Activated naive CD4-positive, alpha-beta T cell treated with anti-CD3 and anti-CD28 coated beads, Interleukin-2, amount 50 U/mL, for 24 hours (primary cell): Measurements from ENCODE around the gene NHSL1.

Experiments used
- H3K27ac Mint-ChIP-seq: one replicate; pipeline ENCODE4 v1.8.0; 2021; ENCODE audit warnings: mild to moderate bottlenecking, mixed read lengths
- H3K27me3 Mint-ChIP-seq: one replicate; pipeline ENCODE4 v1.8.0; 2021; ENCODE audit warnings: mixed read lengths
- H3K36me3 Mint-ChIP-seq: one replicate; pipeline ENCODE4 v1.8.0; 2021; ENCODE audit warnings: mixed read lengths
- H3K4me1 Mint-ChIP-seq: one replicate; pipeline ENCODE4 v1.8.0; 2021; ENCODE audit warnings: mixed read lengths
- H3K4me3 Mint-ChIP-seq: one replicate; pipeline ENCODE4 v1.8.0; 2021; ENCODE audit warnings: mild to moderate bottlenecking, mixed read lengths
- H3K9me3 Mint-ChIP-seq: one replicate; pipeline ENCODE4 v1.8.0; 2021; ENCODE audit warnings: mixed read lengths

The NHSL1 gene

DNA sequence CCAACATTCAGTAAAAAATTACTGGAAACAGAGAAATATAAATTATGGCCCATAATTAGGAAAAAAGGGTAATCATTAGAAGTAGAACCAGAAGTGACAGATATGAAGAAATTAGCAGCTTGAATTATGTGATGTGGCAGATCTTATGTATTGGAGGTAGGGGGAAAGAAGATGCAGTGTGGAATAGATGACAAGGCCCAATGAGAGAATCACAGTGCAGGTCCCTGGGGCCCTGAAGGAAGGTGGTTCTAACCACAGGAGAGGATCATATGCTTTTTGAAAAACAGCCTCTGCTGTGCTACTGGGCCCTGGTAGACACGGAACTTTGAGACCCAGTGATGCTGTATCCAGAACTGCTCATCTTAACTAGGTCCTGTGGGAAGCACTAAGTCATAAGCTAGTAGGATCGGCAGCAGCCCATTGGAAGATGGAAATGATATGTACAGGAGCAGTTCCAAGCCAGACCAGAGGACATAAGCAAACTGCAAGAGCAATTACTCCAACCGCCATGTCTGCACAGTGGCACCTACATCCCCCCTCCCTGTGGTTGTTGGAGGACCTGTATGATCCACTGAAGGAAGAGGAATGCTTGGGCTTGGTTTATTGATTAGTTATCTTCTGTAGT is 81.1 kb downstream of the NHSL1 start:
- Mint-ChIP-seq H3K4me1 (peaks cover 4% of the 10 kb centered on the region), H3K27ac (no peak overlapping the region), H3K4me3 (no peak overlapping the region), H3K27me3 (no peaks in the 10 kb centered on the region), H3K36me3 (peaks cover 31% of the 10 kb centered on the region), H3K9me3 (peaks cover 5% of the 10 kb centered on the region)

GRCh38 chr6:138417493-138418117 is 81.7 kb downstream of the NHSL1 start:
- H3K4me1 Mint-ChIP-seq = no peaks in the 10 kb centered on the region
- H3K4me3 Mint-ChIP-seq = no peak overlapping the region
- H3K9me3 Mint-ChIP-seq = peaks cover 5% of the 10 kb centered on the region
- H3K27me3 Mint-ChIP-seq = no peaks in the 10 kb centered on the region
- peaks cover 31% of the 10 kb centered on the region for H3K36me3 Mint-ChIP-seq
- H3K27ac Mint-ChIP-seq = peak overlapping the region; percentile 1

DNA sequence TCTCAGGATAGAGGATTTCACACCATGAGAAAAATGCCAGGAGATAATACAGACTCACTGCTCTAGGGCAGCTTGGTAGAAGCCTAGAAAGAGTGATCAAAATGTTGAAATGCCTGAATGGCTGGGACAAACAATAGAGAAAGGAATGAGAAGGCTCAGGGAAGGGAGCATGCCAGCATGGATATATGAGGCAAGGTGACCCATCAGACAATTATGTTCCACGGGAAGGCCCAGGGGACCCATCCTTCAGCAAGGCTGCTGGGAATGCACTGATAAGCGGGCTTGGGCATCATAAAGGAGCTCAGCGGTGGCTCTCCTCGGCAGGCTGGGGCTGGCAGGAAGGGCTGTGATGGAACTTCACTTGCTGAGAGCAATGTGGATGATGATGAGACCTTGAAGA is 83.1 kb downstream of the NHSL1 start:
- peaks cover 5% of the 10 kb centered on the region for H3K9me3 Mint-ChIP-seq
- H3K4me3 Mint-ChIP-seq = no peak overlapping the region
- H3K27me3 Mint-ChIP-seq = no peaks in the 10 kb centered on the region
- H3K36me3 Mint-ChIP-seq = peaks cover 35% of the 10 kb centered on the region
- H3K4me1 Mint-ChIP-seq = peaks cover 3% of the 10 kb centered on the region
- H3K27ac Mint-ChIP-seq = no peak overlapping the region

DNA sequence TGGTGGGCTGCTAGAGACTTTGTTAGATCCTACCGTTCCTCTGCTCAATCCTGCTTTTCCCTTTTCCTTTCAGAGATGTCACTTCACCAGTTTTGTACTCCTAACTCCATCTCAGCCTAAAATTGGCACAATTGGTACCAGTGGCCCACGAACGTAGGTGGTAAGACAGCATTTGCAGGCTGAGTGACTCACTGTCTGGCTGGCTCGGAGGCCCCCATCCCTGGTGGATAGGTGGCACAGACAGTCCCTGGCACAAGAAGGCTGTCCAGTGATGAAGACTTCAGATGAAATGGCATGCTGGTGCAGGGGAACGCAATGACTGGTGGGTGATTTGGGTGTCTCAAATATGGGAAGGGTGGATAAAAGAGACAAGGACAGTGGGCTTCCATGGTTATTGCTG is 84.2 kb downstream of the NHSL1 start:
- no peaks in the 10 kb centered on the region for H3K27me3 Mint-ChIP-seq
- H3K27ac Mint-ChIP-seq = peak overlapping the region; percentile 65
- peaks cover 37% of the 10 kb centered on the region for H3K36me3 Mint-ChIP-seq
- H3K4me3 Mint-ChIP-seq = no peak overlapping the region
- peaks cover 5% of the 10 kb centered on the region for H3K9me3 Mint-ChIP-seq
- H3K4me1 Mint-ChIP-seq = peaks cover 6% of the 10 kb centered on the region

DNA sequence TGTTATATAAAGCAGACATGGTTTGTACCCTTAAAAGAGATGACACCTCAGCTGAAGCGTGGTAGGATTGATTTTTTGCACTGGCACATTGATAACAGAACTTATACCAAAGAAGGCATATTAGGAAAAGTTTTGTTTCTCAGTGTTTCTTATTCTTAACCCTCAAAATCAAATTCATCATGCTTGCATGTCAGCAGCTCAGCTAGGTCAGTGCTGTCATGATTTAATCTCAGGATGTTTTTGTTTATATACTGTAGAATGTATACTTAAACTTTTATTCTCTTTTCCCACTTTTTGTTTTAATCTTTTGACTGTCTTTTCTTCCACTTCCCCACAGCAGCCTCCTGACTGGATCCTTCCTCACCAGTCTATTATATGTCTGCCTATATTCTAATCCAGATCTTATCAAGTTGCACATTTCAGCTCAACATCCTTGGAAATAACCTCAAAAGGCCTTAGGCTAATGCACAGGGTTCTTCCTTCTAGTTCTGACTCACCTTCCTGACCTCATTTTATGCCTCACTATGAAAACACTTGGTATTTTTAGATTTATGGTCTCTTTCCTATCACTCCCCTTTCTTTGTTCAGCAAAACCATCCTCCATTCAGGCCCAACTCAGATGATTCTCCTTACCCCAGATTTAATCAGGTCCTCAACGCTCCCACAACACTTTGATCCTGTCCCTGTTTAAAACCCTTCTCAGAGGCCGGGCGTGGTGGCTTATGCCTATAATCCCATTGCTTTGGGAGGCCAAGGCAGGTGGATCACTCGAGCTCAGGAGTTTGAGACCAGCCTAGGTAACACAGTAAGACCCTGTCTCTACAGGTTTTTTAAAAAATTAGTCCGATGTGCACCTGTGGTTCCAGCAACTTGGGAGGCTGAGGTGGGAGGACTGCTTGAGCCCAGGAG is 88.1 kb downstream of the NHSL1 start:
- Mint-ChIP-seq H3K27ac (peak overlapping the region; percentile 52), H3K4me1 (peaks cover 24% of the 10 kb centered on the region), H3K27me3 (no peaks in the 10 kb centered on the region), H3K9me3 (no peaks in the 10 kb centered on the region), H3K36me3 (peaks cover 26% of the 10 kb centered on the region), H3K4me3 (no peak overlapping the region)

GRCh38 chr6:138410048-138410735 is 89.1 kb downstream of the NHSL1 start:
- Mint-ChIP-seq H3K27ac (no peak overlapping the region), H3K9me3 (no peaks in the 10 kb centered on the region), H3K4me3 (no peak overlapping the region), H3K36me3 (peaks cover 23% of the 10 kb centered on the region), H3K27me3 (no peaks in the 10 kb centered on the region), H3K4me1 (peaks cover 34% of the 10 kb centered on the region)

DNA sequence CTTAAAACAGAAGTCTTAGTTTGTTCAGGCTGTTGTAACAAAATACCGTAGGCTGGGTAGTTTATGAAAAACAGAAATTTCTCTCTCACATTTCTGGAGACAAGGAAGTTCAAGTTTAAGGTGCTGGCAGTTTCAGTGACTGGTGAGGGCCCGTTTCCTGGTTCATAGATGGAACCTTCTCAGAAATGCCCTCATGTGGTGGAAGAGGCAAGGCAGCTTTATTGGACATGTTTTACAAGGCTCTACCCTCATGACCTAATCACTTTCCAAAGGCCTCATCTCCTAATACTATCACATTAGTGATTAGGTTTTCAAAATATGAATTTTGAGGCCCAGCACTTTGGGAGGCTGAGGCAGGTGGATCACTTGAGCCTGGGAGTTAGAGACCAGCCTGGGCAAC is 92.9 kb downstream of the NHSL1 start:
- Mint-ChIP-seq H3K4me3 (no peak overlapping the region), H3K36me3 (peaks cover 15% of the 10 kb centered on the region), H3K27me3 (no peaks in the 10 kb centered on the region), H3K9me3 (no peaks in the 10 kb centered on the region), H3K4me1 (peaks cover 37% of the 10 kb centered on the region), H3K27ac (peak overlapping the region; percentile 33)

DNA sequence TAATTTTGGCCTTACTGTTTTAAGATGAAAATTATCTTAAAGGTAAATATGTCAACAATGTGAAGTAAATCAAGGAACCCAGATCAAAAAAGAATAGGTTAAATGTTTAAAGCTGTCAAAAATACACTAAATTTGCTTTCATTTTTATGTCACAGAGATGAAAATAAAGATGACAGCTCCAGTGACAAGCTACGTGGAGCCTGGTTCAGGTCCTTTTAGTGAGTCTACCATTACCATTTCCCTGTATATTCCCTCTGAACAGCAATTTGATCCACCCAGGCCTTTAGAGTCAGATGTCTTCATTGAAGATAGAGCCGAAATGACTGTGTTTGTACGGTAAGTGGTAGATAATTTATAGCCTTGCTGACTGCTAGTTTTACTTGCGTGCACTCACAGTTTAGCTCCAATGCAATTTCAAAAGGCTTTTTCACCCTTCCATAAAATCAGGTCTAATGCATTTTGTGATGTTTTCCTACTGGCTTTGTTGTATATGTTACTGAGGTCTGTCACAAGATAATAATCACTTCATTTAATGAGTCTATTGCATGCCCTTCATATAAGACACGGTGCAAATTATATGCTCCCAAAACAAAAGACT is 93.4 kb downstream of the NHSL1 start:
- Mint-ChIP-seq H3K27me3 (no peaks in the 10 kb centered on the region), H3K36me3 (peaks cover 11% of the 10 kb centered on the region), H3K9me3 (no peaks in the 10 kb centered on the region), H3K4me3 (peak overlapping the region; percentile 6), H3K27ac (peak overlapping the region; percentile 33), H3K4me1 (peaks cover 32% of the 10 kb centered on the region)

DNA sequence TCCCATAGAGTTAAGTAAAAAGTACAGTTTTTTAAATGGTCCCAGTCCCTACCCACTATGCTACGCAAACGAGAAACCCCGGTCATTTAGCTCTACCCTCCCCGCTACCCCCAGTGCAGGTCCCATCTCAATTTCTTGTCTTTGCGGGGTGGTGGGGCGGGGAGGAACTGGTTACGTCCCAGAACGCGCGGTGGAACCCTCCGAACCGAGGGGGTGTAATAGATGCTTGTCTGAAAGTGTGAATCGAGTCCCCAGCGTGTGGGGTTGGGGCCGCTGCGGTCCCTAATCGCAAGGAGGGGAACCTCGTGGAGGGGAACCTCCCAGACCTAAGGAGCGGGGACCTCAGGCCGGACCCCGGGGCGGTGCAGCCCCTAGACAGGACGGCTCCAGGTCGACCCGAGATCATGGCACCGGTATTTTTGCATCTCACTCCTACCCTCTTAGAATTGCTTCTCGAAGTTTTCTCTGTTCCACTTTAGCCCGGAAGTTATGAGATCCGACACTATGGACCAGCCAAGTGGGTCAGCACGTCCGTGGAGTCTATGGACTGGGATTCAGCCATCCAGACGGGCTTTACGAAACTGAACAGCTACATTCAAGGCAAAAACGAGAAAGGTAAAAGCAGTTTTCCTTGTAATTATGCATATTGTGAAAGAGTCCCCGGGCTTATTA is 94.5 kb downstream of the NHSL1 start:
- Mint-ChIP-seq H3K27ac (peak overlapping the region; percentile 71), H3K9me3 (no peaks in the 10 kb centered on the region), H3K4me1 (peaks cover 29% of the 10 kb centered on the region), H3K27me3 (no peaks in the 10 kb centered on the region), H3K36me3 (peaks cover 9% of the 10 kb centered on the region), H3K4me3 (peak overlapping the region; percentile 81)

DNA sequence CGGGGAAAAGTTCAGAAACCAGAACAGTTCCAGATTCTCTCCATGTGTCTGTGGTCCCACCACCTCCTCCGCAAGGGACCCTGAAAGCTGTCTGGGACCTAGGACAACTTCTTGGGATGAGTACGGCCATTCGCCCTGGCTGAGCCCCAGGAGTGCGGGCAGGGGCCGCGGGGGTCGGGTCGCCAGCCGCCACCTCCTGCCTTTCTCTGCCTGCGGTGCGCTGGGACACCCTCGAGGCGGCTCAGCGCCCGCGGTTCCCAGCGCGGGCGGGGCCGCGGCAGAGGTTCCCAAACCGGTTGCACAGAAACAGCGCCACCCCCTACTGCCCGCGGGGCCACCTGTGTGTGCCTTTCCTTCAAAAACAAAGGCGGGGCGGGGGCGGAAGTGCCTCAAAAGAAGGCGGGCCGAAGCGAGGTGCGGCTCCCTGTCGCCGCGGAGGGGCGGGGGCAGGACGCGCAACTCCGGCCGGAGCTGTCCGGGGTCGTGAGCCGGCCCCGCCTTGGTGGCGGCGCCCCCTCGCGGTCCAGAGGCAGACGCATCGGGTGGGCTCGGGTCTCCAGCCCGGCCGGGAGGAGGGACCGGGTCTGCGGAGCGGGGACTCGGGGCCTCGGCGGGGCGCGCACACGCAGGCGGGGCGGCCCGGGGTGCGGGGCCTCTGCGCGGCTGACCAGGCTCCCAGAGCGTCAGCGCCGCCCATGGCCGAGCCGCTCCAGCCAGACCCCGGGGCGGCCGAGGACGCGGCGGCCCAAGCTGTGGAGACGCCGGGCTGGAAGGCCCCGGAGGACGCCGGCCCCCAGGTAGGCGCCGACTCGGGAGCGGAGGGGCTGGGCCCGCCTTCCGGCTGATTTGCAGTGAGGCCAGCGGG is 95.3 kb downstream of the NHSL1 start, which contains the start of gene HEBP2:
Gene HEBP2 (plus strand): TSS at position 423 of the 865 bp plus-strand sequence. CDS start 273 bp downstream, at position 696.
- H3K27me3 Mint-ChIP-seq = no peaks in the 10 kb centered on the region
- peak within 1 kb of the TSS; percentile 81 for H3K4me3 Mint-ChIP-seq
- H3K9me3 Mint-ChIP-seq = no peaks in the 10 kb centered on the region
- H3K4me1 Mint-ChIP-seq = peaks cover 22% of the 10 kb centered on the region
- H3K27ac Mint-ChIP-seq = peak within 1 kb of the TSS; percentile 71
- H3K36me3 Mint-ChIP-seq = peaks cover 4% of the 10 kb centered on the region

- H3K36me3 Mint-ChIP-seq = no peaks in the 10 kb centered on the region
Measured at GRCh38 chr6:138403324-138403800, 95.9 kb downstream of the NHSL1 start.

GRCh38 chr6:138402838-138403187 is 96.5 kb downstream of the NHSL1 start:
- no peaks in the 10 kb centered on the region for H3K36me3 Mint-ChIP-seq
- H3K4me1 Mint-ChIP-seq = peaks cover 15% of the 10 kb centered on the region
- peak overlapping the region; percentile 74 for H3K4me3 Mint-ChIP-seq
- no peaks in the 10 kb centered on the region for H3K9me3 Mint-ChIP-seq
- no peak overlapping the region for H3K27ac Mint-ChIP-seq
- no peaks in the 10 kb centered on the region for H3K27me3 Mint-ChIP-seq

More at GRCh38 chr6:138403324-138403800, 95.9 kb downstream of the NHSL1 start:
- no peaks in the 10 kb centered on the region for H3K9me3 Mint-ChIP-seq
- peak overlapping the region; percentile 74 for H3K4me3 Mint-ChIP-seq
- H3K27me3 Mint-ChIP-seq = no peaks in the 10 kb centered on the region
- H3K27ac Mint-ChIP-seq = peak overlapping the region; percentile 35
- H3K4me1 Mint-ChIP-seq = peaks cover 18% of the 10 kb centered on the region

GRCh38 chr6:138401960-138402837 is 97.1 kb downstream of the NHSL1 start:
- Mint-ChIP-seq H3K4me1 (peaks cover 15% of the 10 kb centered on the region), H3K36me3 (no peaks in the 10 kb centered on the region), H3K4me3 (no peak overlapping the region), H3K27me3 (no peaks in the 10 kb centered on the region), H3K9me3 (no peaks in the 10 kb centered on the region), H3K27ac (no peak overlapping the region)
